Neural cell (in vitro differentiated cells): ENCODE results near the gene EDDM13. TPM values are rescaled to one million over a fixed set of nuclear protein-coding genes. Genes with fewer than 3 reads are reported as not detected.

ENCODE experiments used
- H2AFZ ChIP-seq: fragments of 200-600, 300-800 bp; sonication (generic), shearing (Covaris generic); 2 replicates; pipeline ENCODE4 v1.6.0; 2014; ENCODE audit warnings: low read depth, mild to moderate bottlenecking, antibody characterized with exemption, low read length, moderate library complexity
- H3F3A ChIP-seq: fragments of 200-600 bp; shearing (Covaris generic); 2 replicates; pipeline ENCODE4 v1.6.1; 2016; ENCODE audit warnings: mild to moderate bottlenecking, moderate library complexity, mixed read lengths, antibody characterized with exemption, low read length; ENCODE audit not compliant: insufficient read depth, poor library complexity, severe bottlenecking
- H3K27ac ChIP-seq: fragments of 200-600, 300-800 bp; sonication (generic), shearing (Covaris generic); 2 replicates; pipeline ENCODE4 v1.5.1; 2014; ENCODE audit warnings: mild to moderate bottlenecking, low read length, moderate library complexity
- H3K27me3 ChIP-seq: fragments of 300-800, 200-600 bp; sonication (generic), shearing (Covaris generic); 2 replicates; pipeline ENCODE4 v1.6.0; 2014; ENCODE audit warnings: mild to moderate bottlenecking, low read depth, low read length, moderate library complexity; ENCODE audit not compliant: insufficient read depth
- H3K36me3 ChIP-seq: fragments of 300-800, 200-600 bp; sonication (generic), shearing (Covaris generic); 2 replicates; pipeline ENCODE4 v1.5.1; 2014; ENCODE audit warnings: mild to moderate bottlenecking, antibody characterized with exemption, low read length, moderate library complexity; ENCODE audit not compliant: insufficient read depth
- H3K4me2 ChIP-seq: fragments of 300-800, 200-600 bp; sonication (generic), shearing (Covaris generic); 2 replicates; pipeline ENCODE4 v1.6.0; 2014; ENCODE audit warnings: mild to moderate bottlenecking, low read length
- H3K4me3 ChIP-seq: fragments of 300-800, 200-600 bp; sonication (generic), shearing (Covaris generic); 2 replicates; pipeline ENCODE4 v1.5.1; 2014; ENCODE audit warnings: mild to moderate bottlenecking, low read length, moderate library complexity
- H3K79me2 ChIP-seq: fragments of 200-600 bp; shearing (Covaris generic); replicated peaks from 2 replicates; pipeline ENCODE4 v1.6.0; 2014; ENCODE audit warnings: mild to moderate bottlenecking, low read length, moderate library complexity; ENCODE audit not compliant: insufficient read depth
- H3K9ac ChIP-seq: fragments of 300-800, 200-600 bp; sonication (generic), shearing (Covaris generic); 2 replicates; pipeline ENCODE4 v1.6.1; 2016; ENCODE audit warnings: mild to moderate bottlenecking, low read length, mixed read lengths
- H3K9me2 ChIP-seq: fragments of 200-600 bp; shearing (Covaris generic); 2 replicates; pipeline ENCODE4 v1.6.1; 2016; ENCODE audit warnings: mild to moderate bottlenecking, low read length, mixed read lengths; ENCODE audit not compliant: insufficient read depth
- H3K9me3 ChIP-seq: fragments of 200-600, 300-800 bp; sonication (generic), shearing (Covaris generic); 2 replicates; pipeline ENCODE4 v1.6.1; 2016; ENCODE audit warnings: mild to moderate bottlenecking, mixed run types, low read length, moderate library complexity, mixed read lengths
- H4K20me1 ChIP-seq: fragments of 200-600 bp; shearing (Covaris generic); 2 replicates; pipeline ENCODE4 v1.6.1; 2016; ENCODE audit warnings: mild to moderate bottlenecking, mixed run types; ENCODE audit not compliant: insufficient read depth
- EP300 ChIP-seq: fragments of 450-650 bp; conservative IDR thresholded peaks from 2 replicates; pipeline ENCODE4 v1.6.1; 2014; ENCODE audit warnings: antibody characterized with exemption, mild to moderate bottlenecking, moderate library complexity; ENCODE audit not compliant: poor library complexity, severe bottlenecking
- EZH2 ChIP-seq: fragments of 200-600, 300-800 bp; shearing (Covaris generic), sonication (generic); IDR thresholded peaks from 2 replicates; pipeline ENCODE4 v1.6.1; 2014; ENCODE audit warnings: antibody characterized with exemption, low read length, borderline replicate concordance, mild to moderate bottlenecking; ENCODE audit not compliant: insufficient read depth, poor library complexity, severe bottlenecking
- MXI1 ChIP-seq: fragments of 450-650 bp; conservative IDR thresholded peaks from 2 replicates; pipeline ENCODE4 v1.6.1; 2014; ENCODE audit warnings: antibody characterized with exemption, mild to moderate bottlenecking; ENCODE audit not compliant: poor library complexity, severe bottlenecking
- POLR2AphosphoS5 ChIP-seq: IDR thresholded peaks from 2 replicates; pipeline ENCODE4 v1.6.1; 2012
- RAD21 ChIP-seq: fragments of 450-650 bp; conservative IDR thresholded peaks from 2 replicates; pipeline ENCODE4 v1.6.1; 2014; ENCODE audit warnings: antibody characterized with exemption, mild to moderate bottlenecking, moderate library complexity
- SMC3 ChIP-seq: fragments of 450-650 bp; conservative IDR thresholded peaks from 2 replicates; pipeline ENCODE4 v1.6.1; 2014; ENCODE audit warnings: antibody characterized with exemption, mild to moderate bottlenecking, moderate library complexity; ENCODE audit not compliant: poor library complexity
- TAF1 ChIP-seq: IDR thresholded peaks from 2 replicates; pipeline ENCODE4 v1.6.1; 2012; ENCODE audit warnings: low read depth
- polyA plus RNA-seq: library from polyadenylated mRNA; depleted of rRNA; stranded (reverse); fragments of >200 nt; gene quantifications from 2 replicates; pipeline ENCODE4 v1.2.3, GENCODE V29; 2014
- TF ChIP-seq, protein P1 (sequence below): IDR thresholded peaks from 2 replicates; pipeline ENCODE4 v1.6.1; 2012; ENCODE audit warnings: borderline replicate concordance
- TF ChIP-seq, protein P2 (sequence below): fragments of 450-650 bp; IDR thresholded peaks from 2 replicates; pipeline ENCODE4 v1.5.1; 2014; ENCODE audit warnings: antibody characterized with exemption, mild to moderate bottlenecking, moderate library complexity; ENCODE audit not compliant: poor library complexity, severe bottlenecking

Gene EDDM13
- polyA plus RNA-seq, 1 donor from 2014 or later = not detected

DNA sequence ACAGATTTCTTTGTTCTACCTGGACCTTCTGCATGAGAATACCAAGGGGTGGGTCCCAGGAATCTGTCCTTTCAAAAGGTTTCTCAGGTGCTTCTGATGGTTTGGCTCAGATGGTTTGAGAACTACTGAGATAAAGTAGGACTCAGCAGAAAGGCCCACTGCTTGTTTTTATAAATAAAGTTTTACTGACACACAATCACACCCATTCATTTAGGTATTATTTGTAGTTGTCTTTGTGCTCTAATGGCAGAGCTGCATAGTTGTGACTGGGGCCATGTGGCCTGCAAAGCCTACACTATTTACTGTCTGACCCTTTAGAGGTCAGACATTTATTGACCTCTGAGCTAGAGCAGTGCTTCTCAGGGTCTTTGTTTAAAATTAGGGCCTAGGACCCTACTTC, 17.6 kb downstream of the EDDM13 start:
- no peaks in the 10 kb centered on the region for H3K9me2 ChIP-seq
- TF ChIP-seq POLR2AphosphoS5 (no peak), TAF1 (no peak), MXI1 (no peak), SMC3 (no peak), EP300 (no peak), RAD21 (no peak), EZH2 (no peak)
- TF ChIP-seq, protein P1, sequence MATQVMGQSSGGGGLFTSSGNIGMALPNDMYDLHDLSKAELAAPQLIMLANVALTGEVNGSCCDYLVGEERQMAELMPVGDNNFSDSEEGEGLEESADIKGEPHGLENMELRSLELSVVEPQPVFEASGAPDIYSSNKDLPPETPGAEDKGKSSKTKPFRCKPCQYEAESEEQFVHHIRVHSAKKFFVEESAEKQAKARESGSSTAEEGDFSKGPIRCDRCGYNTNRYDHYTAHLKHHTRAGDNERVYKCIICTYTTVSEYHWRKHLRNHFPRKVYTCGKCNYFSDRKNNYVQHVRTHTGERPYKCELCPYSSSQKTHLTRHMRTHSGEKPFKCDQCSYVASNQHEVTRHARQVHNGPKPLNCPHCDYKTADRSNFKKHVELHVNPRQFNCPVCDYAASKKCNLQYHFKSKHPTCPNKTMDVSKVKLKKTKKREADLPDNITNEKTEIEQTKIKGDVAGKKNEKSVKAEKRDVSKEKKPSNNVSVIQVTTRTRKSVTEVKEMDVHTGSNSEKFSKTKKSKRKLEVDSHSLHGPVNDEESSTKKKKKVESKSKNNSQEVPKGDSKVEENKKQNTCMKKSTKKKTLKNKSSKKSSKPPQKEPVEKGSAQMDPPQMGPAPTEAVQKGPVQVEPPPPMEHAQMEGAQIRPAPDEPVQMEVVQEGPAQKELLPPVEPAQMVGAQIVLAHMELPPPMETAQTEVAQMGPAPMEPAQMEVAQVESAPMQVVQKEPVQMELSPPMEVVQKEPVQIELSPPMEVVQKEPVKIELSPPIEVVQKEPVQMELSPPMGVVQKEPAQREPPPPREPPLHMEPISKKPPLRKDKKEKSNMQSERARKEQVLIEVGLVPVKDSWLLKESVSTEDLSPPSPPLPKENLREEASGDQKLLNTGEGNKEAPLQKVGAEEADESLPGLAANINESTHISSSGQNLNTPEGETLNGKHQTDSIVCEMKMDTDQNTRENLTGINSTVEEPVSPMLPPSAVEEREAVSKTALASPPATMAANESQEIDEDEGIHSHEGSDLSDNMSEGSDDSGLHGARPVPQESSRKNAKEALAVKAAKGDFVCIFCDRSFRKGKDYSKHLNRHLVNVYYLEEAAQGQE = no peak
- TF ChIP-seq, protein P2, sequence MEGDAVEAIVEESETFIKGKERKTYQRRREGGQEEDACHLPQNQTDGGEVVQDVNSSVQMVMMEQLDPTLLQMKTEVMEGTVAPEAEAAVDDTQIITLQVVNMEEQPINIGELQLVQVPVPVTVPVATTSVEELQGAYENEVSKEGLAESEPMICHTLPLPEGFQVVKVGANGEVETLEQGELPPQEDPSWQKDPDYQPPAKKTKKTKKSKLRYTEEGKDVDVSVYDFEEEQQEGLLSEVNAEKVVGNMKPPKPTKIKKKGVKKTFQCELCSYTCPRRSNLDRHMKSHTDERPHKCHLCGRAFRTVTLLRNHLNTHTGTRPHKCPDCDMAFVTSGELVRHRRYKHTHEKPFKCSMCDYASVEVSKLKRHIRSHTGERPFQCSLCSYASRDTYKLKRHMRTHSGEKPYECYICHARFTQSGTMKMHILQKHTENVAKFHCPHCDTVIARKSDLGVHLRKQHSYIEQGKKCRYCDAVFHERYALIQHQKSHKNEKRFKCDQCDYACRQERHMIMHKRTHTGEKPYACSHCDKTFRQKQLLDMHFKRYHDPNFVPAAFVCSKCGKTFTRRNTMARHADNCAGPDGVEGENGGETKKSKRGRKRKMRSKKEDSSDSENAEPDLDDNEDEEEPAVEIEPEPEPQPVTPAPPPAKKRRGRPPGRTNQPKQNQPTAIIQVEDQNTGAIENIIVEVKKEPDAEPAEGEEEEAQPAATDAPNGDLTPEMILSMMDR = no peak

DNA sequence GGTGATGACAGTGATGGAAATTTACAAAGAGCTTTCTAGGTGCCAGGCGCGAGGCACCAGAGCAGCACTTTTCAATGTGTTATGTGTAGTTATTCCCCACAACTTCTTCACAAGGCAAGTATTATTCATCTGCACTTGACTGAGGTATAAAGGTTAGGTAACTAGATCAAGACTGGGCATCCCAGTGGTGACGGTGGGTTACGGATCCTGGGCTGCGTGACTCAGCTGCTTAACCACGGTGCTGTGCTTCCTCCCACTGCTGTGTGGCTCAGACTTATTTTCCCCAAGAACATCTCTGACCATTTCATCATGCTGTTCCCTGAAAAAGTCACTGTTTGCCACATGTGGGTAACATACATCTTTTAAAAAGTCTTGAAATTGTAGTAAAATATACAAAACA, 19.3 kb downstream of the EDDM13 start:
- Histone ChIP-seq H4K20me1 (no peaks in the 10 kb centered on the region), H3K36me3 (no peaks in the 10 kb centered on the region), H3K27me3 (no peaks in the 10 kb centered on the region), H3K27ac (no peak overlapping the region), H3K4me3 (no peak overlapping the region), H3K4me2 (no peak overlapping the region), H3K9me2 (no peaks in the 10 kb centered on the region), H2AFZ (no peak overlapping the region), H3F3A (no peaks in the 10 kb centered on the region), H3K9me3 (no peaks in the 10 kb centered on the region), H3K79me2 (no peaks in the 10 kb centered on the region), H3K9ac (no peak overlapping the region)
- TF ChIP-seq SMC3 (no peak), EP300 (no peak), POLR2AphosphoS5 (no peak), EZH2 (no peak)
- TF ChIP-seq, protein P2 = no peak

More for the DNA sequence above, 17.6 kb downstream of the EDDM13 start:
- Histone ChIP-seq H3K4me2 (no peak overlapping the region), H3K9me3 (no peaks in the 10 kb centered on the region), H3F3A (no peaks in the 10 kb centered on the region), H2AFZ (no peak overlapping the region), H3K36me3 (no peaks in the 10 kb centered on the region), H3K4me3 (no peak overlapping the region), H3K27ac (no peak overlapping the region), H3K27me3 (no peaks in the 10 kb centered on the region), H3K79me2 (no peaks in the 10 kb centered on the region), H4K20me1 (no peaks in the 10 kb centered on the region), H3K9ac (no peak overlapping the region)
